Suprapubic skin (tissue), 4 donors: ENCODE results near the gene PIP5K1B.

Experiments used
- POLR2A ChIP-seq, 2 donors: fragments of 450-650 bp; IDR thresholded peaks; one replicate each; pipeline ENCODE4 v1.6.1; 2017; ENCODE audit warnings: antibody characterized with exemption in 2 of 2, mild to moderate bottlenecking in 2 of 2, moderate library complexity in 2 of 2
- POLR2AphosphoS5 ChIP-seq, 3 donors: sonication (generic); formaldehyde crosslinking; IDR thresholded peaks; one replicate each; pipeline ENCODE4 v1.6.1; 2017; ENCODE audit warnings: antibody characterized with exemption in 3 of 3

DNA sequence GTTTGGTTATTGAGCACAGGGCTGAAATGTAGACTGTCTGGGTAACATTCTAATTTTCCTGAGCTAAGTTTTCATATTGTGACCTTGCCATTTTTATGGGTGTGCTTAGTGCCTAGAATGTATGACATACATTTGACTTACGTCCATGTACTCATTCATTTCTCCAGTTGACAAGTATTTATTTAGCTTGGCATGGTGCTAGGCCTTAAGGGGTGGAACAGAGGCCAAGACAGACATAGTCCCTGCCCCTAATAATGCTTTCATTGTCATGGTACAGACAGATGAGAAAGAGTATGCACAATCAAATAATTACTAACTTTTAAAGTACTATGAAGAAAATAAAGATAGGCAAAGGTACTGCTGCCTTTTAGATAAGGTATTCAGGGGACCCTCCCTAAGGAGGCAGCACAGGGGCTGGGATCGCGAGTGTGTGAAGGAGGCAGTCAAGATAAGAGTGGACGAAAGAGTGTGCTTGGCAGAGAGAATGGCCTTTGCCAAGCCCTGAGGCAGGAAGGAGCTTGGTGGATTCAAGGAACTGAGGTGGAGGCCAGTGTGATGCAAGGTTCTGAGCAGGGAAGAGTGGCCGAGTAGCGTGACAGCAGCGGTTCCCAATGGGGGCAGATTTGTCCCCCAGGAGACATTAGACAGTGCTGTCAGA lies 128.0 kb downstream of the PIP5K1B start:
- TF ChIP-seq POLR2A (IDR thresholded peaks at IDR 0.05) (no peak), POLR2AphosphoS5 (IDR thresholded peaks at IDR 0.05) (no peak)
